ENCODE results near the gene XIST. TPM values are rescaled to one million over a fixed set of nuclear protein-coding genes. Genes with fewer than 3 reads are reported as not detected.

XIST gene
- total and polyA plus RNA-seq, 4 donors: 0.93 to 225 (median 65.0) TPM; not detected in 1

GRCh38 chrX:73825569-73825968 lies 26.9 kb downstream of the XIST start:
- H3K4me3 ChIP-seq (ENCODE audit: low read depth in 1 of 3, low read length in 3 of 3): no peak overlapping the region
- H3K9me3 ChIP-seq (ENCODE audit: control insufficient read depth in 4 of 4, low read length in 3 of 4): no peaks in the 10 kb centered on the region
- 31% methylated on average over 1 of the region's 1 CpG for WGBS
- TF ChIP-seq SP1 (IDR thresholded peaks at IDR 0.05) (no peak), RAD21 (IDR thresholded peaks at IDR 0.05) (no peak), ATF3 (IDR thresholded peaks at IDR 0.05) (no peak)
- H3K4me1 ChIP-seq (ENCODE audit: control insufficient read depth in 4 of 4, insufficient read depth in 4 of 4, low read length in 3 of 4): no peaks in the 10 kb centered on the region
- H3K9ac ChIP-seq (ENCODE audit: low read depth in 1 of 2, low read length in 2 of 2): no peak overlapping the region
- H3K27me3 ChIP-seq (ENCODE audit: control insufficient read depth in 4 of 4, insufficient read depth in 4 of 4, low read length in 3 of 4): no peaks in the 10 kb centered on the region
- H3K36me3 ChIP-seq (ENCODE audit: control insufficient read depth in 4 of 4, insufficient read depth in 3 of 4, low read depth in 1 of 4, low read length in 3 of 4): peaks cover 0 to 49% (median 21%) of the 10 kb centered on the region in 4 donors
- no peak for DNase-seq (ENCODE audit: low spot score)
- H3K27ac ChIP-seq (ENCODE audit: low read depth in 1 of 2, low read length in 2 of 2): no peak overlapping the region

GRCh38 chrX:73823473-73824004 lies 29.0 kb downstream of the XIST start:
- H3K36me3 ChIP-seq (ENCODE audit: control insufficient read depth in 4 of 4, insufficient read depth in 3 of 4, low read depth in 1 of 4, low read length in 3 of 4): peaks cover 0 to 40% (median 16%) of the 10 kb centered on the region in 4 donors

More at GRCh38 chrX:73823473-73824004, 29.0 kb downstream of the XIST start:
- no peaks in the 10 kb centered on the region for H3K27me3 ChIP-seq (ENCODE audit: control insufficient read depth in 4 of 4, insufficient read depth in 4 of 4, low read length in 3 of 4)
- no peak overlapping the region for H3K9ac ChIP-seq (ENCODE audit: low read depth in 1 of 2, low read length in 2 of 2)
- H3K4me3 ChIP-seq (ENCODE audit: low read depth in 1 of 3, low read length in 3 of 3): no peak overlapping the region
- H3K9me3 ChIP-seq (ENCODE audit: control insufficient read depth in 4 of 4, low read length in 3 of 4): no peaks in the 10 kb centered on the region
- H3K4me1 ChIP-seq (ENCODE audit: control insufficient read depth in 4 of 4, insufficient read depth in 4 of 4, low read length in 3 of 4): no peaks in the 10 kb centered on the region
- TF ChIP-seq GABPA (IDR thresholded peaks at IDR 0.05 in 1 of 2, conservative IDR thresholded peaks at IDR 0.05 in 1 of 2) (no peak), ZBTB33 (IDR thresholded peaks at IDR 0.05) (no peak), YY1 (IDR thresholded peaks at IDR 0.05) (no peak), EGR1 (IDR thresholded peaks at IDR 0.05; ENCODE audit: low read depth in 2 of 2) (no peak), REST (IDR thresholded peaks at IDR 0.05) (no peak), RAD21 (IDR thresholded peaks at IDR 0.05) (no peak), HNF4A (conservative IDR thresholded peaks at IDR 0.05) (no peak), MAX (IDR thresholded peaks at IDR 0.05) (no peak), FOXA2 (IDR thresholded peaks at IDR 0.05) (no peak), SP1 (IDR thresholded peaks at IDR 0.05) (no peak), FOXA1 (IDR thresholded peaks at IDR 0.05) (no peak), JUND (IDR thresholded peaks at IDR 0.05) (no peak), HNF4G (IDR thresholded peaks at IDR 0.05) (no peak), TAF1 (conservative IDR thresholded peaks at IDR 0.05) (no peak), NR2F2 (IDR thresholded peaks at IDR 0.05) (no peak), ATF3 (IDR thresholded peaks at IDR 0.05) (no peak), CTCF (IDR thresholded peaks at IDR 0.05; ENCODE audit: low read depth, low read length, missing input control) (no peak), RXRA (IDR thresholded peaks at IDR 0.05) (no peak)
- no peak for DNase-seq (ENCODE audit: low spot score)
- no peak overlapping the region for H3K27ac ChIP-seq (ENCODE audit: low read depth in 1 of 2, low read length in 2 of 2)
- 80% methylated on average over 2 of the region's 2 CpGs for WGBS
